Calu3 (cell line): Measurements from ENCODE around the gene ZNF865. TPM values are rescaled to one million over a fixed set of nuclear protein-coding genes. Genes with fewer than 3 reads are reported as not detected.

ENCODE experiments used
- BruUV-seq: library from RNA; stranded (reverse); fragments of 400-500 nt; replicated peaks from 2 replicates; lab custom pipeline; 2021; lab: Mats Ljungman, UMichigan
- CTCF ChIA-PET: fragments of 300-600 bp; sonication (Branson Sonifier 250); formaldehyde crosslinking; loops from one replicate; lab custom pipeline; 2022; ENCODE audit warnings: antibody characterized with exemption; lab: Charles Lee
- DNase-seq: peaks from one replicate; pipeline ENCODE4 v3.0.0; 2022
- H3K27ac Mint-ChIP-seq: one replicate; pipeline ENCODE4 v1.8.0; 2022; ENCODE audit warnings: mixed read lengths; ENCODE audit not compliant: unreplicated experiment
- H3K27me3 Mint-ChIP-seq: one replicate; pipeline ENCODE4 v1.8.0; 2022; ENCODE audit warnings: mixed read lengths; ENCODE audit not compliant: unreplicated experiment
- H3K36me3 Mint-ChIP-seq: one replicate; pipeline ENCODE4 v1.8.0; 2022; ENCODE audit warnings: mild to moderate bottlenecking, moderate library complexity, mixed read lengths; ENCODE audit not compliant: insufficient read depth, unreplicated experiment
- H3K4me1 Mint-ChIP-seq: one replicate; pipeline ENCODE4 v1.8.0; 2022; ENCODE audit warnings: mild to moderate bottlenecking, low read depth, mixed read lengths; ENCODE audit not compliant: unreplicated experiment
- H3K4me3 Mint-ChIP-seq: one replicate; pipeline ENCODE4 v1.8.0; 2022; ENCODE audit warnings: mild to moderate bottlenecking, low read depth, moderate library complexity, mixed read lengths; ENCODE audit not compliant: unreplicated experiment
- H3K9me3 Mint-ChIP-seq: one replicate; pipeline ENCODE4 v1.8.0; 2022; ENCODE audit warnings: low read depth, mixed read lengths; ENCODE audit not compliant: unreplicated experiment
- intact Hi-C: fragments of 100-400 bp; cut with micrococcal nuclease; formaldehyde crosslinking; loops from one replicate; pipeline ENCODE4 v1.10.0; 2022; ENCODE audit not compliant: unreplicated experiment
- total RNA-seq: library from RNA; stranded (reverse); gene quantifications from 2 replicates; pipeline ENCODE4 v1.2.3, GENCODE V29; 2022
- TF ChIP-seq, protein P1 (sequence below): fragments of 200-600 bp; IDR thresholded peaks from one replicate; pipeline ENCODE4 v1.8.0; 2022; ENCODE audit warnings: antibody characterized with exemption; ENCODE audit not compliant: unreplicated experiment

The ZNF865 gene
- total RNA-seq, 1 experiment from 2014 or later, result 29.6 TPM

DNA sequence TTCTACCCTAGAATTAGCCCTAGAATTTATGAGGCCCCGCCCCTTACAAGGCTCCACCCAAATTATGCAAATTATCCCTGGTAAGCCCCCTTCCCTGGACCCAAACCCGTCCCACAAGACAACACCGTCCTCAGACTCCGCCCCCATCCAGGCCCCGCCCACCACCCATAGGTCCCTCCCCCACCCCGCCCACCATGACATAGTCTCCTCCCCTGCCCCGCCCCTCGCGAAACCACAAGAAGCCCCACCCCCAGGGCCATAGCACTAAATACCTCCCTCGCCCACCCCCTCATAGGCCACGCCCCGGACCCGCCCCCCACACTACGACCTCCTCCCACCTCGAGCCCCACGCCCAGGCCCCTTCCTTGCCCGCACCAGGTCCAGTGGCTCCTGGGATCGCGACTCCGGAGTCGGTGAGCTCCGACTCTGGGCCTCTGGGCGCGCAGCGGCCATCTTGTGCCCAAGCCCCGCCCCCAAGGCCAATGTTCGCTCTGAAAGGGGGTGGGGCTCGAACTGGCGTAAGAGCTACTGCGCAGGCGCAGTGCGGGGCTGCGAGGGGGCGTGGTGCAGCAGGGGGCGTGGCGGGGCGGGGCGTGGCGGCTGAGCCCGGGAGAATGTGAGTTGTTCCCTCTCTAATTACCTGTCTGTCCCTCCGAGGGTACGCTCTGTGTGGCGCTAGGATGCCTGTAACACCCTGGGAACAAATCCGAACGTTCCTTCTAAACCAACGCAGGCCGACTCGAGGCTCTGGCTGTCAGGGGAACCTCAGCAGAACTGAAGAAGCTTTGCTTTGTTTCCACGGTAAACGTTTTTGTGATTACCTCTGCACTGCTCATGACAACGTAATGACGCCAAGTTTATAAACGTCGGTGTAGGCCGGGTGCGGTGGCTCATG is 18.9 kb downstream of the ZNF865 start, which contains the start of gene ZNF784:
Gene ZNF784, minus strand, starts transcription at position 458 of the 895 bp plus-strand sequence. Its CDS starts 5 bp downstream, at position 453.
- intact Hi-C loops, result no loop called here
- peaks cover 19% of the 10 kb centered on the region for H3K4me1 Mint-ChIP-seq
- TF ChIP-seq, protein P1, sequence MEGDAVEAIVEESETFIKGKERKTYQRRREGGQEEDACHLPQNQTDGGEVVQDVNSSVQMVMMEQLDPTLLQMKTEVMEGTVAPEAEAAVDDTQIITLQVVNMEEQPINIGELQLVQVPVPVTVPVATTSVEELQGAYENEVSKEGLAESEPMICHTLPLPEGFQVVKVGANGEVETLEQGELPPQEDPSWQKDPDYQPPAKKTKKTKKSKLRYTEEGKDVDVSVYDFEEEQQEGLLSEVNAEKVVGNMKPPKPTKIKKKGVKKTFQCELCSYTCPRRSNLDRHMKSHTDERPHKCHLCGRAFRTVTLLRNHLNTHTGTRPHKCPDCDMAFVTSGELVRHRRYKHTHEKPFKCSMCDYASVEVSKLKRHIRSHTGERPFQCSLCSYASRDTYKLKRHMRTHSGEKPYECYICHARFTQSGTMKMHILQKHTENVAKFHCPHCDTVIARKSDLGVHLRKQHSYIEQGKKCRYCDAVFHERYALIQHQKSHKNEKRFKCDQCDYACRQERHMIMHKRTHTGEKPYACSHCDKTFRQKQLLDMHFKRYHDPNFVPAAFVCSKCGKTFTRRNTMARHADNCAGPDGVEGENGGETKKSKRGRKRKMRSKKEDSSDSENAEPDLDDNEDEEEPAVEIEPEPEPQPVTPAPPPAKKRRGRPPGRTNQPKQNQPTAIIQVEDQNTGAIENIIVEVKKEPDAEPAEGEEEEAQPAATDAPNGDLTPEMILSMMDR, result no peak
- no peaks in the 10 kb centered on the region for H3K9me3 Mint-ChIP-seq
- H3K27me3 Mint-ChIP-seq, result no peaks in the 10 kb centered on the region
- peak within 1 kb of the TSS; percentile 92 for H3K4me3 Mint-ChIP-seq
- DNase-seq, result peak; percentile 97
- H3K27ac Mint-ChIP-seq, result peak within 1 kb of the TSS; percentile 95
- H3K36me3 Mint-ChIP-seq, result peaks cover 34% of the 10 kb centered on the region
- CTCF ChIA-PET, result interaction anchor here (0.5 to 1.6 kb wide), 26 partner anchors 8 to 1435 kb away, joined by 3 to 16 read pairs (median 5); partner anchors contain the start of genes MBOAT7 and NAT14
- no TSS peak for BruUV-seq

DNA sequence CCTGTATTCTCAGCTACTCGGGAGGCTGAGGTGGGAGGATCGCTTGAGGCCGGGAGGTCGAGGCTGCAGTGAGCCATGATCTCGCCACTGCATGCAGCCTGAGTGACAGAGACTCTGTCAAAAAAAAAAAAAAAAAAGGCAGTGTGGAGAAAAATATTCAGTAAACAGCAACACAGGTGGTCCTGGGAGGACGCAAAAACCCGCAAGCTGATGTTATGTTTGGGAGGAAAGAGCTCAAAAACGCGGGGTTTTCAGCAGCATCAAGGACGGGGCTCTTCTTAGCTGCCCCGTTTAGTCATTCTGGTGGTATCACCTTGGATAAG is 19.5 kb downstream of the ZNF865 start:
- BruUV-seq, result TSS peak; percentile 64
- DNase-seq, result no peak
- CTCF ChIA-PET, result interaction anchor here (0.6 to 1.6 kb wide), 18 partner anchors 7 to 1436 kb away, joined by 3 to 16 read pairs (median 4); partner anchors contain the start of genes FIZ1 and MBOAT7
- H3K4me3 Mint-ChIP-seq, result peak overlapping the region; percentile 92
- intact Hi-C loops, result no loop called here
- no peaks in the 10 kb centered on the region for H3K9me3 Mint-ChIP-seq
- H3K36me3 Mint-ChIP-seq, result peaks cover 30% of the 10 kb centered on the region
- peaks cover 19% of the 10 kb centered on the region for H3K4me1 Mint-ChIP-seq
- H3K27me3 Mint-ChIP-seq, result no peaks in the 10 kb centered on the region
- TF ChIP-seq, protein P1, result no peak
- peak overlapping the region; percentile 95 for H3K27ac Mint-ChIP-seq

DNA sequence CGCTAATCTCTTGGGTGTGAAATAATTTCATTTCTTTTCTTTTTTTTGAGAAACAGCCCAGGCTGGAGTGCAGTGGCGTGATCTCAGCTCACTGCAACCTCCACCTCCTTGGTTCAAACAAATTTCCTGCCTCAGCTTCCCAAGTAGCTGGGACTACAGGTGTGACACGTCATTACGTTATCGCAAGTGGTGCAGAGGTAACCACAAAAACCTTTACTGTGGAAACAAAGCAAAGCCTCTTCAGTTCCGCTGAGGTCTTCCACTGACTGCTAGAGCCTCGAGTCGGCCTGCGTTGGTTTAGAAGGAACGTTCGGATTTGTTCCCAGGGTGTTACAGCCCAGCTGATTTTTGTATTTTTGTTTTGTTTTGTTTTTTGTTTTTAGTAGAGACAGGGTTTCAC is 20.9 kb downstream of the ZNF865 start:
- DNase-seq, result no peak
- CTCF ChIA-PET, result interaction anchor here (0.6 to 1.3 kb wide), 3 partner anchors 8 to 485 kb away, joined by 3 to 4 read pairs (median 4); partner anchors contain the start of gene FIZ1
- Mint-ChIP-seq H3K36me3 (peaks cover 19% of the 10 kb centered on the region), H3K27ac (no peak overlapping the region), H3K27me3 (no peaks in the 10 kb centered on the region), H3K4me1 (peaks cover 21% of the 10 kb centered on the region), H3K4me3 (no peak overlapping the region), H3K9me3 (no peaks in the 10 kb centered on the region)
- intact Hi-C loops, result no loop called here
- TF ChIP-seq, protein P1, result no peak
- no TSS peak for BruUV-seq

DNA sequence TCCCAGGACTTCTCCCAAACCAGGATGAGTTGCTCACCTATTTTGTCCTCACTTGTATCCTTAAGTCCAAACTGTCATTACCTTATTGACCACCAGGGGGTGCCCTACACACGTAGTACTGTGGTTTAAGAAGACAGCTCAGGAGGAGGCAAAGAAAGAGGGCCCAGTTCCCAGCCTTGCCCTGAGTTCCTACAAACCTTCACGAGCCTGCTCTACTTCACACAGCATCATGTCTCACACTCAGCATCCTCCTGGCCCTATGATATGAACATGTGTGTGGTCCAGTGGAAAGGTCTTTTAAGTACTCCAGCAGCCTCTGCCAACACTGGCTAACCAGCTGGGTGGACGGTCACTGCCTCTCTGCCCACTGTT is 27.0 kb downstream of the ZNF865 start:
- Mint-ChIP-seq H3K27ac (no peak overlapping the region), H3K4me1 (peaks cover 32% of the 10 kb centered on the region), H3K4me3 (peak overlapping the region; percentile 22), H3K27me3 (no peaks in the 10 kb centered on the region), H3K9me3 (no peaks in the 10 kb centered on the region), H3K36me3 (peaks cover 42% of the 10 kb centered on the region)
- BruUV-seq, result no TSS peak
- DNase-seq, result peak; percentile 94
- CTCF ChIA-PET, result interaction anchor here (0.6 to 2.4 kb wide), 17 partner anchors 8 to 701 kb away, joined by 3 to 15 read pairs (median 7); partner anchors contain the start of genes FIZ1, ISOC2, U2AF2 and ZNF784
- intact Hi-C loops, result loop anchor here (5.0 to 10.0 kb wide), 3 partner anchors 165 to 488 kb away; partner anchors contain the start of genes RPL28, TMEM238 and TNNT1
- TF ChIP-seq, protein P1, result peak; percentile 63
